BLaER1 treated with 17β-estradiol and CSF1 and Interleukin-3, amounts not matched to agents 10 nM and 100 nM (cell line): ENCODE measurements around the gene CCDC177.

ENCODE experiments used
- H3K27ac ChIP-seq, 11 experiments: shearing (Covaris generic); formaldehyde crosslinking; 2 replicates each; pipeline ENCODE4 v1.8.1; 2022
- H3K27me3 ChIP-seq, 11 experiments: shearing (Covaris generic); formaldehyde crosslinking; 2 replicates each; pipeline ENCODE4 v1.8.1; 2022
- H3K36me3 ChIP-seq, 11 experiments: shearing (Covaris generic); formaldehyde crosslinking; 2 replicates each; pipeline ENCODE4 v1.8.1; 2022
- H3K4me1 ChIP-seq, 10 experiments: shearing (Covaris generic); formaldehyde crosslinking; 2 replicates each; pipeline ENCODE4 v1.8.1; 2022
- H3K4me2 ChIP-seq, 11 experiments: shearing (Covaris generic); formaldehyde crosslinking; 2 replicates each; pipeline ENCODE4 v1.8.1; 2022
- H3K4me3 ChIP-seq, 10 experiments: shearing (Covaris generic); formaldehyde crosslinking; 2 replicates each; pipeline ENCODE4 v1.8.1; 2022
- H3K9ac ChIP-seq, 11 experiments: shearing (Covaris generic); formaldehyde crosslinking; 2 replicates each; pipeline ENCODE4 v1.8.1; 2022
- H3K9me3 ChIP-seq, 11 experiments: shearing (Covaris generic); formaldehyde crosslinking; replicated peaks in 1 of 11; 2 replicates each; pipeline ENCODE4 v1.8.1; 2022
- H4K20me1 ChIP-seq, 11 experiments: shearing (Covaris generic); formaldehyde crosslinking; 2 replicates each; pipeline ENCODE4 v1.8.1; 2022
- Cebpa-rat ChIP-seq, 11 experiments: shearing (Covaris generic); IDR thresholded peaks; 2 replicates each; pipeline ENCODE4 v1.8.1; 2022

Gene CCDC177

DNA sequence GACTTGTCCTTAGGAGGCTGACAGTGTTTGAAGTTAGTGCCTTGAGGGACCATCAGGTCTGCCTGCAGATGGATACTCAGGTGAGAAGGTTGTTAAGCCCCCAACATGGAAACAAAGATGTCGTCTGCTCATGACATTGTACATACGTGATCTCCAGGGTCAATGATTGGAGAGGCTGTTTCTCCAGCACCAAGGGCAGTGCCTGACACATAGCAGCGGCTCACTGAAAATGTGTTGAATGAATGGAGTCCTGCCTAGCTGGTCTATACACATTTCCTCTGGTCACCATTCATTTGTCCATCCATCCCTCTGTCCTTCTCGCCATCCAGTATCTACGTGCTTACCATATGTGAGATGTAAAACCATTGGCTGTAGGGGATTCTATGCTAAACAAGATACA, 7.1 kb downstream of the CCDC177 start:
- Histone ChIP-seq H4K20me1 (peaks cover 0 to 11% (median 4%) of the 10 kb centered on the region in 11 experiments; a peak in 5 of 22 replicates), H3K9ac (no peak overlapping the region), H3K4me3 (no peak overlapping the region), H3K36me3 (no peaks in the 10 kb centered on the region), H3K4me1 (peaks cover 0 to 13% (median 7%) of the 10 kb centered on the region in 10 experiments; a peak in 11 of 20 replicates), H3K27me3 (peaks cover 23 to 30% (median 28%) of the 10 kb centered on the region in 11 experiments), H3K9me3 (peaks cover 6 to 14% (median 12%) of the 10 kb centered on the region in 11 experiments; a peak in 19 of 22 replicates), H3K4me2 (no peak overlapping the region), H3K27ac (no peak overlapping the region)
- no peak for TF ChIP-seq Cebpa-rat (IDR thresholded peaks at IDR 0.05)

DNA sequence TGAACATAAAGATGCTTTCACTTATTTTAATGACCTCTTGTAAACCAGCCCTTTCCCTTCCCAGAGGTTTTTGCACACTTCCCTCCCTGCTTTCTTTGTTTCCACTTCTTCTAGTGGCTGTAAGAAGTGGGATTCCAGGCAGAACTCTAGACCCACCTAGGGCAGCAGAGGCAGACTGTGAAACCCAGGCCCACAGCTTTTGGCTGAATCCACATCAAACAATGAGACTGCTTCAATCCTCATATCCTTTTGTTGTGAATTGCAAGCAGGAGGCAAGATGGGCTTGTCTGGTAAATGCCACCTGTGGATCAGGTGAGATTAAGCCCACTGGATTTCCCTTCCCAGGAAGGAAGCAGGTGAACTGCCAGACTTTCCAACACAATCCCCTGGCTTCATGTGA, 12.8 kb downstream of the CCDC177 start:
- TF ChIP-seq Cebpa-rat (IDR thresholded peaks at IDR 0.05) = no peak
- H3K4me1 ChIP-seq = peaks cover 0 to 12% (median 9%) of the 10 kb centered on the region in 10 experiments; a peak in 12 of 20 replicates
- H3K9me3 ChIP-seq = no peaks in the 10 kb centered on the region
- H3K27ac ChIP-seq = no peak overlapping the region
- H4K20me1 ChIP-seq = no peaks in the 10 kb centered on the region
- H3K27me3 ChIP-seq = no peaks in the 10 kb centered on the region
- no peaks in the 10 kb centered on the region for H3K36me3 ChIP-seq
- no peak overlapping the region for H3K9ac ChIP-seq
- H3K4me2 ChIP-seq = no peak overlapping the region
- no peak overlapping the region for H3K4me3 ChIP-seq

DNA sequence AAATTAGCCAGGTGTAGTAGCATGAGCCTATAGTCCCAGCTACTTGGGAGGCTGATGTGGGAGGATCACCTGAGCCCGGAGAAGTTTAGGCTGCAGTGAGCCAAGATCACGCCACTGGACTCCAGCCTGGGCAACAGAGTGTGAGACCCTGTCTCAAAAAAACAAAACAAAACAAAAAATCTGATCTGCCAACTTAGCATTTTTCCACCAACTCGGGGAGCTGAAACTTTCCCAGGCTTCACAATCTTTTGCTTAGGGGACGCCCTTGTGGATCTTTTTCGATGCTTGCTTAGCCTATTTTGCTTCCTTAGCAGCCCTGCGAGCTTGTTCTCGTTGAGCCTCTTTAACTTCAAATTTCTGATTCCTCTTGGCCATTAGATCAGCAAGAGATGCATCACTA, 13.8 kb downstream of the CCDC177 start:
- Histone ChIP-seq H3K9me3 (no peaks in the 10 kb centered on the region), H3K27me3 (no peaks in the 10 kb centered on the region), H3K4me2 (no peak overlapping the region), H3K27ac (no peak overlapping the region), H3K4me3 (no peak overlapping the region), H3K36me3 (no peaks in the 10 kb centered on the region), H3K4me1 (peaks cover 0 to 12% (median 9%) of the 10 kb centered on the region in 10 experiments; a peak in 12 of 20 replicates), H4K20me1 (no peaks in the 10 kb centered on the region), H3K9ac (no peak overlapping the region)
- TF ChIP-seq Cebpa-rat (IDR thresholded peaks at IDR 0.05) = no peak

DNA sequence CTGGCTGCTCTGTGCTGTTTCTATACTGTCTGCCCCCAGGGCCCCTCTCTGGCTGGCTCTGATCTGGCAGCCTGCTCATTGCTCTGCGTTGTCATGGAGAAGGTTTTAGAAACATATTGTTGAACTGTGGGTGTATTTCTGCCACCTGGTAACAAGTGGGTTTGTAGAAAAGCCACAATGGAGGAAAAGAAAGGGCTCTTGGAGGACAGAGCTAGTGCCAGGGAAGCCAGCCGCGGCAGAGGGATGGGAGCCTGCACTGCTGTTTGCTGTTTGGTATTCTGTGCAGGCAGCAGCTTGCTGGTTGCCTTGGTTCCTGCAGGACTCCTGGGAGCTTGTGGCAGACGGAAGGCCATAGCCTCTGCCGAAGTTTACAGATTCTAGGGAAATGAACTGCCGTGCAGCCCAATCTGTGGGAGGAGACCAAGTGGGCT, 15.1 kb downstream of the CCDC177 start:
- H3K27me3 ChIP-seq = no peaks in the 10 kb centered on the region
- H4K20me1 ChIP-seq = no peaks in the 10 kb centered on the region
- no peaks in the 10 kb centered on the region for H3K36me3 ChIP-seq
- H3K9ac ChIP-seq = no peak overlapping the region
- TF ChIP-seq Cebpa-rat (IDR thresholded peaks at IDR 0.05) = no peak
- peaks cover 0 to 12% (median 9%) of the 10 kb centered on the region in 10 experiments; a peak in 12 of 20 replicates for H3K4me1 ChIP-seq
- no peak overlapping the region for H3K4me3 ChIP-seq
- H3K9me3 ChIP-seq = no peaks in the 10 kb centered on the region
- H3K4me2 ChIP-seq = peak overlapping the region in 9 of 11 experiments; percentile 2 to 37 (median 30); a peak in 12 of 22 replicates
- H3K27ac ChIP-seq = no peak overlapping the region

GRCh38 chr14:69558774-69559173, 15.9 kb downstream of the CCDC177 start:
- no peak overlapping the region for H3K9ac ChIP-seq
- H4K20me1 ChIP-seq = no peaks in the 10 kb centered on the region
- no peak overlapping the region for H3K4me3 ChIP-seq
- no peaks in the 10 kb centered on the region for H3K9me3 ChIP-seq
- no peaks in the 10 kb centered on the region for H3K36me3 ChIP-seq
- H3K4me1 ChIP-seq = peaks cover 0 to 12% (median 9%) of the 10 kb centered on the region in 10 experiments; a peak in 12 of 20 replicates
- H3K4me2 ChIP-seq = no peak overlapping the region; a peak in 1 of 22 replicates
- H3K27me3 ChIP-seq = no peaks in the 10 kb centered on the region
- TF ChIP-seq Cebpa-rat (IDR thresholded peaks at IDR 0.05) = no peak
- H3K27ac ChIP-seq = no peak overlapping the region

DNA sequence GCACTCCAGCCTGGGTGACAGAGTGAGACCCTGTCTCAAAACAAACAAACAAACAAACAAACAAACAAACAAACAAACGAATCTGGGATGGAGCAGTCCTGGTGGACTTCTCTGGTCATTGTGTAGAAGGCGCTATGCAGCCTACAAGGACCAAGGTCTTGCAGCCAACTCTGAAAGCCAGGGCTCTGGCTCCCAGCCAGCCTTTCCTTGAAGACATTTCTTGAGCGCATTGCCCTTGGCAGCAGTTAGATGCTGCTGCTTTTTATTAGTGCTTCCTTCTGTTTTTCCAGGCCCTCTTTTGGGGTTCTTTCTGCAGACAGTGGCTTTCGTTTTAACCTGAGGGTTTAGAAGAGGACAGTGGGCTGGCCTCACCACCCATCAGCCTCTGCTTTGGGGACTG, 20.2 kb downstream of the CCDC177 start:
- peaks cover 0 to 26% (median 5%) of the 10 kb centered on the region in 10 experiments; a peak in 17 of 20 replicates for H3K4me1 ChIP-seq
- no peaks in the 10 kb centered on the region for H3K27me3 ChIP-seq
- no peaks in the 10 kb centered on the region for H3K9me3 ChIP-seq
- TF ChIP-seq Cebpa-rat (IDR thresholded peaks at IDR 0.05) = no peak
- no peaks in the 10 kb centered on the region for H3K36me3 ChIP-seq
- no peak overlapping the region for H3K4me3 ChIP-seq
- H3K4me2 ChIP-seq = no peak overlapping the region
- no peak overlapping the region for H3K27ac ChIP-seq
- H3K9ac ChIP-seq = no peak overlapping the region
- no peaks in the 10 kb centered on the region for H4K20me1 ChIP-seq

- H3K9ac ChIP-seq = no peak overlapping the region
- TF ChIP-seq Cebpa-rat (IDR thresholded peaks at IDR 0.05) = no peak
- no peaks in the 10 kb centered on the region for H4K20me1 ChIP-seq
- peak overlapping the region in 2 of 11 experiments; percentile 41 to 53; a peak in 4 of 22 replicates for H3K4me2 ChIP-seq
- no peaks in the 10 kb centered on the region for H3K36me3 ChIP-seq
- H3K4me3 ChIP-seq = no peak overlapping the region
- H3K27ac ChIP-seq = no peak overlapping the region
- peaks cover 0 to 24% (median 0%) of the 10 kb centered on the region in 10 experiments; a peak in 6 of 20 replicates for H3K4me1 ChIP-seq
- peaks cover 0 to 1% (median 0%) of the 10 kb centered on the region in 11 experiments; a peak in 2 of 22 replicates for H3K27me3 ChIP-seq
- H3K9me3 ChIP-seq = no peaks in the 10 kb centered on the region
Measured at GRCh38 chr14:69553252-69553651, 21.4 kb downstream of the CCDC177 start.

DNA sequence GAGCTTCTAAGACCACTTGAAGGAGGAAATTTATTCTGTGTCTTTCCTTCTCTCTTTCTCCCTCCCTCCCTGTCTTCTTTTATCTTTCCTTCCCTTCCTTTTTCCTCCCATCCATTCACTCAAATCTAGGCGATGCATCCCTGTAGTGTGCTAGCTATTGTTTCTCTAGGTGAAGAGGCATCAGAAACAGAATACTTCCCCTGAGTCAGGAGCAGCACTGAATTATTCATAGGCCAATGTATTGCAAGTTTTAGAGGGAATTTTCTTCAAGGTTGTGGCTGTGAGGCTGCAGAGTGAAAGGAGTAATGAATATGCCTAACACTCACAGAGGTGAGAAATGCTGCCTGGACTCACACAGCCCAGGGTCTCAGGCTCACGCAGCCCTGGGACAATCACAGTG, 23.2 kb downstream of the CCDC177 start:
- no peaks in the 10 kb centered on the region for H3K9me3 ChIP-seq
- no peaks in the 10 kb centered on the region for H4K20me1 ChIP-seq
- H3K9ac ChIP-seq = no peak overlapping the region
- H3K4me2 ChIP-seq = peak overlapping the region in 3 of 11 experiments; percentile 26 to 44 (median 39); a peak in 2 of 22 replicates
- peaks cover 0 to 24% (median 5%) of the 10 kb centered on the region in 10 experiments; a peak in 8 of 20 replicates for H3K4me1 ChIP-seq
- no peak overlapping the region for H3K4me3 ChIP-seq
- no peak overlapping the region for H3K27ac ChIP-seq
- H3K36me3 ChIP-seq = no peaks in the 10 kb centered on the region
- TF ChIP-seq Cebpa-rat (IDR thresholded peaks at IDR 0.05) = no peak
- H3K27me3 ChIP-seq = peaks cover 0 to 8% (median 0%) of the 10 kb centered on the region in 11 experiments; a peak in 2 of 22 replicates

DNA sequence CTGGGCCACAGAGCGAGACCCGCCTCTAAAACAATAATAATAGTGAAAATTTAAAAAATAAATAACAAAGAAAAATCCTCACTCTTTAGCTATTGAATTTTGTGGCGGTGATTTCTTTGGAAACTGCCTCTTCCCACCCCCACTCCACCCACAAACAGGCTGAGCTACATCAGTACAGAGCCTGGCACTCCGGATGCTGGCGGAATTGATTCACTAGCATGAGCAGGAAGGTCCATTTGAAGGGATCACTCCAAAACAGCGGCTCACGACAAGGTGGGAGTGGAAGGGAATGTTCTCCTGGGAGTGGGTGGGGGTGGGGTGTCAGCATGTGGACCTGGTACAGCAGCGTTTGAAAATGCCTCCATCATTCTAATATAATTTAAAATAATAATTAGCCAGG, 26.1 kb downstream of the CCDC177 start:
- no peak overlapping the region for H3K9ac ChIP-seq
- no peaks in the 10 kb centered on the region for H3K9me3 ChIP-seq
- no peaks in the 10 kb centered on the region for H3K36me3 ChIP-seq
- no peak overlapping the region for H3K27ac ChIP-seq
- no peak overlapping the region for H3K4me3 ChIP-seq
- no peak for TF ChIP-seq Cebpa-rat (IDR thresholded peaks at IDR 0.05)
- no peaks in the 10 kb centered on the region for H4K20me1 ChIP-seq
- H3K4me2 ChIP-seq = peak overlapping the region in 1 of 11 experiments; percentile 16; a peak in 1 of 22 replicates
- peaks cover 0 to 8% (median 0%) of the 10 kb centered on the region in 11 experiments; a peak in 2 of 22 replicates for H3K27me3 ChIP-seq
- H3K4me1 ChIP-seq = peaks cover 0 to 40% (median 17%) of the 10 kb centered on the region in 10 experiments; a peak in 17 of 20 replicates
